SH-SY5Y (cell line): ENCODE data around the gene ADPRHL1.

Experiments
- GATA2 ChIP-seq: IDR thresholded peaks from 2 replicates; pipeline ENCODE4 v1.6.1; 2011; ENCODE audit warnings: mild to moderate bottlenecking, low read depth, low read length
- GATA3 ChIP-seq: IDR thresholded peaks from 2 replicates; pipeline ENCODE4 v1.6.1; 2011; ENCODE audit warnings: low read depth, mild to moderate bottlenecking, low read length, moderate library complexity

- TF ChIP-seq GATA3 (no peak), GATA2 (no peak)
Measured at GRCh38 chr13:113460064-113460555, 6.8 kb upstream of the ADPRHL1 start.
